ENCODE measurements around the gene MYO1H. TPM values are rescaled to one million over a fixed set of nuclear protein-coding genes. Genes with fewer than 3 reads are reported as not detected.

Gene MYO1H
- total and polyA plus RNA-seq, 2 of the 8 experiments (the other 6 are each of a cell fraction or from before 2014, with no cell fraction given): 0.03 TPM; not detected in 1

- Histone ChIP-seq H2AFZ (ENCODE audit: low read length) (no peak overlapping the region), H3K56ac (replicated peaks; ENCODE audit: insufficient read length, low read depth, low read length) (no peak overlapping the region), H3K27me3 (replicated peaks in 1 of 4; ENCODE audit: control insufficient read depth in 3 of 4, extremely low read depth in 1 of 4, insufficient read depth in 3 of 4, low read length in 3 of 4) (no peaks in the 10 kb centered on the region), H3K23ac (ENCODE audit: insufficient read length) (no peak overlapping the region), H3K27ac (ENCODE audit: low read depth, low read length) (no peak overlapping the region), H3K4ac (replicated peaks; ENCODE audit: insufficient read length, low read depth, low read length) (no peak overlapping the region), H2BK120ac (replicated peaks; ENCODE audit: low read depth, low read length) (no peak overlapping the region), H4K91ac (replicated peaks; ENCODE audit: insufficient read length, low read length) (no peak overlapping the region), H2BK15ac (ENCODE audit: low read length) (no peak overlapping the region), H3K23me2 (ENCODE audit: low read depth, low read length) (no peaks in the 10 kb centered on the region), H4K20me1 (replicated peaks in 1 of 2; ENCODE audit: control insufficient read depth in 1 of 2, insufficient read depth in 2 of 2, low read length in 2 of 2) (peaks cover 0 to 4% of the 10 kb centered on the region in 2 experiments), H2AK5ac (ENCODE audit: low read depth, low read length) (no peak overlapping the region), H3K4me2 (ENCODE audit: insufficient read depth in 1 of 2, low read depth in 2 of 2, low read length in 2 of 2) (no peak overlapping the region), H3K18ac (ENCODE audit: extremely low read depth, low read length) (no peak overlapping the region), H2BK12ac (ENCODE audit: low read depth, low read length) (no peak overlapping the region), H3K4me3 (ENCODE audit: extremely low read depth in 1 of 4, insufficient read depth in 2 of 4, low read depth in 3 of 4, low read length in 4 of 4) (no peak overlapping the region), H3K36me3 (ENCODE audit: control insufficient read depth in 2 of 4, insufficient read depth in 4 of 4, low read length in 3 of 4) (peaks cover 7 to 49% (median 34%) of the 10 kb centered on the region in 4 experiments), H3K4me1 (replicated peaks in 1 of 4; ENCODE audit: control insufficient read depth in 3 of 4, insufficient read depth in 4 of 4, low read length in 3 of 4) (no peaks in the 10 kb centered on the region), H3K9me3 (ENCODE audit: insufficient read depth in 2 of 2, low read depth in 1 of 2, low read length in 1 of 2) (0 out of 4 replicates have a peak, but pooled peaks cover 0 to 4% of the 10 kb centered on the region in 2 experiments), H3K79me1 (ENCODE audit: low read depth, low read length) (no peaks in the 10 kb centered on the region), H2BK5ac (ENCODE audit: low read depth, low read length) (no peak overlapping the region), H3K9ac (replicated peaks in 1 of 4; ENCODE audit: extremely low read depth in 1 of 4, low read depth in 3 of 4, low read length in 3 of 4) (no peak overlapping the region), H3K14ac (ENCODE audit: insufficient read length) (no peak overlapping the region), H2BK20ac (ENCODE audit: low read length) (no peak overlapping the region), H3K79me2 (ENCODE audit: control insufficient read depth in 1 of 2, insufficient read depth in 2 of 2, low read length in 2 of 2) (no peaks in the 10 kb centered on the region), H4K5ac (ENCODE audit: insufficient read length, low read depth, low read length) (no peak overlapping the region), H4K8ac (ENCODE audit: extremely low read depth, insufficient read depth, low read length) (no peak overlapping the region)
- FAIRE-seq (no peak), DNase-seq (ENCODE audit: low read depth in 1 of 2, low spot score in 2 of 2) (no peak)
- POLR2A ChIA-PET (ENCODE audit: partially characterized antibody): interaction anchor here (2.0 kb wide), 1 partner anchor 15 kb away, joined by 8 read pairs; the partner anchor contains the start of genes KCTD10 and UBE3B
- WGBS, 2 experiments (ENCODE audit: extremely low coverage in 1 of 2, insufficient coverage in 1 of 2, insufficient read length in 1 of 2, insufficient replicate concordance in 2 of 2, low coverage in 1 of 2, low lambda C conversion rate in 2 of 2, missing lambda C conversion rate in 1 of 2): 91% methylated on average over 5 of the region's 5 CpGs; no CpG with 5 or more reads in 1 of the 2 experiments
- CTCF ChIA-PET (ENCODE audit: partially characterized antibody): interaction anchor here (1.2 to 3.4 kb wide), 3 partner anchors 21 to 59 kb away, joined by 3 to 14 read pairs (median 4); no protein-coding TSS in a partner anchor
- TF ChIP-seq TBP (IDR thresholded peaks at IDR 0.05; ENCODE audit: low read depth, low read length): no peak
- TF ChIP-seq HDAC6 (IDR thresholded peaks at IDR 0.05; ENCODE audit: low read depth, low read length): no peak
- no peak for TF ChIP-seq CBX8 (IDR thresholded peaks at IDR 0.05; ENCODE audit: borderline replicate concordance, low read depth, low read length)
- no peak for TF ChIP-seq YY1 (IDR thresholded peaks at IDR 0.05; ENCODE audit: low read depth, low read length)
- TF ChIP-seq CTCF (IDR thresholded peaks at IDR 0.05; ENCODE audit: control extremely low read depth in 1 of 3, insufficient read depth in 1 of 3, low read depth in 1 of 3, low read length in 3 of 3): no peak
- no peak for TF ChIP-seq JUN (IDR thresholded peaks at IDR 0.05; ENCODE audit: low read depth, low read length)
- no peak for TF ChIP-seq SIN3A (conservative IDR thresholded peaks at IDR 0.05 in 1 of 2, IDR thresholded peaks at IDR 0.05 in 1 of 2; ENCODE audit: low read depth in 1 of 2, low read length in 2 of 2)
- no peak for TF ChIP-seq SP4 (IDR thresholded peaks at IDR 0.05; ENCODE audit: low read length)
- no peak for TF ChIP-seq PHF8 (conservative IDR thresholded peaks at IDR 0.05; ENCODE audit: low read depth, low read length)
- no peak for TF ChIP-seq SUZ12 (IDR thresholded peaks at IDR 0.05; ENCODE audit: low read length)
- TF ChIP-seq RXRA (IDR thresholded peaks at IDR 0.05; ENCODE audit: insufficient read depth, low read depth, low read length): no peak
Observed at GRCh38 chr12:109492371-109492770, 144.7 kb downstream of the MYO1H start.
